Activated CD4-positive, alpha-beta T cell treated with anti-CD3 and anti-CD28 coated beads, Interleukin-2, amount 10 ng/mL, durations not matched to agents 7 days and 5 days (primary cell): ENCODE data around the gene LPAR2. TPM values are rescaled to one million over a fixed set of nuclear protein-coding genes. Genes with fewer than 3 reads are reported as not detected.
"Not testable (repeated sequence)": the region's sequence is repeated elsewhere in the genome, so short reads cannot be mapped to it uniquely, and the experiment has no call there.

Experiments
- CTCF ChIA-PET: fragments of 350-600 bp; sonication (Branson Sonifier 250); formaldehyde crosslinking; loops from one replicate; lab custom pipeline; 2021; ENCODE audit warnings: antibody characterized with exemption; lab: Charles Lee
- POLR2A ChIA-PET: fragments of 350-600 bp; sonication (Branson Sonifier 250); formaldehyde crosslinking; loops from one replicate; lab custom pipeline; 2021; ENCODE audit warnings: antibody characterized with exemption; lab: Charles Lee
- DNase-seq: peaks from one replicate; pipeline ENCODE4 v3.0.0-alpha.2; 2020
- H3K27ac Mint-ChIP-seq: one replicate; pipeline ENCODE4 v1.8.0; 2021; ENCODE audit warnings: mild to moderate bottlenecking, moderate library complexity, mixed read lengths
- H3K27me3 Mint-ChIP-seq: one replicate; pipeline ENCODE4 v1.8.0; 2021; ENCODE audit warnings: mixed read lengths
- H3K36me3 Mint-ChIP-seq: one replicate; pipeline ENCODE4 v1.8.0; 2021; ENCODE audit warnings: low read depth, mixed read lengths
- H3K4me1 Mint-ChIP-seq: one replicate; pipeline ENCODE4 v1.8.0; 2021; ENCODE audit warnings: mixed read lengths
- H3K4me3 Mint-ChIP-seq: one replicate; pipeline ENCODE4 v1.8.0; 2021; ENCODE audit warnings: mild to moderate bottlenecking, moderate library complexity, mixed read lengths
- H3K9me3 Mint-ChIP-seq: one replicate; pipeline ENCODE4 v1.8.0; 2021; ENCODE audit warnings: mixed read lengths
- total RNA-seq, 2 experiments: library from RNA; stranded (reverse); gene quantifications; one replicate each; pipeline ENCODE4 v1.2.3, GENCODE V29; 2021

The LPAR2 gene
- total RNA-seq, 2 experiments from 2014 or later: 54.1 to 59.4 TPM

DNA sequence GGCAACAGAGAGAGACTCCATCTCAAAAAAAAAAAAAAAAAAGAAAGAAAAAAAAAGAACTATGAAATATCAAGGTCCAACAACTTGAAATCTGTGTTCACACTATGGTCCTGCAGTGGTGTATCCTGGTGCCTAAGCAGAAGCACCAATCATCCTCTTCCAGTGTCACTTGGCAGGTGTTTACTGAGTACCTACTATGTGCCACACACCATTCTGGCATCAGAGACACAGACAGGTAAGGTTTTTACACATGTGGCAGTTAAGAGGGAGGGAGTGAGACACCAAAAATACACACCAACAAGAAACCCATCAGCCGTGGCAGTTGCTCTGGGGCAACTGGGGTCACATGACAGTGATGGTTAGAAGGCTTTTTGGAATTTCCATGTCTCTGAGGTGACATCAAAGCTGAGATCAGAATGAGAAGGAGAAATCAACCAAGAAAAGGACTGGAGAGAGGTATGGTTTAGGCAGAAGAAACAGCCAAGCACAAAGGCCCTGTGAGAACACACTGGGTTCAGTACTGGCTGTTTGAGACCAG, 27.2 kb downstream of the LPAR2 start:
- no peak for DNase-seq
- H3K36me3 Mint-ChIP-seq: peaks cover 39% of the 10 kb centered on the region
- H3K9me3 Mint-ChIP-seq: peaks cover 7% of the 10 kb centered on the region
- no peaks in the 10 kb centered on the region for H3K27me3 Mint-ChIP-seq
- peaks cover 72% of the 10 kb centered on the region for H3K4me1 Mint-ChIP-seq
- CTCF ChIA-PET: no interaction called here
- POLR2A ChIA-PET: no interaction called here
- peak overlapping the region; percentile 80 for H3K27ac Mint-ChIP-seq
- H3K4me3 Mint-ChIP-seq: no peak overlapping the region

DNA sequence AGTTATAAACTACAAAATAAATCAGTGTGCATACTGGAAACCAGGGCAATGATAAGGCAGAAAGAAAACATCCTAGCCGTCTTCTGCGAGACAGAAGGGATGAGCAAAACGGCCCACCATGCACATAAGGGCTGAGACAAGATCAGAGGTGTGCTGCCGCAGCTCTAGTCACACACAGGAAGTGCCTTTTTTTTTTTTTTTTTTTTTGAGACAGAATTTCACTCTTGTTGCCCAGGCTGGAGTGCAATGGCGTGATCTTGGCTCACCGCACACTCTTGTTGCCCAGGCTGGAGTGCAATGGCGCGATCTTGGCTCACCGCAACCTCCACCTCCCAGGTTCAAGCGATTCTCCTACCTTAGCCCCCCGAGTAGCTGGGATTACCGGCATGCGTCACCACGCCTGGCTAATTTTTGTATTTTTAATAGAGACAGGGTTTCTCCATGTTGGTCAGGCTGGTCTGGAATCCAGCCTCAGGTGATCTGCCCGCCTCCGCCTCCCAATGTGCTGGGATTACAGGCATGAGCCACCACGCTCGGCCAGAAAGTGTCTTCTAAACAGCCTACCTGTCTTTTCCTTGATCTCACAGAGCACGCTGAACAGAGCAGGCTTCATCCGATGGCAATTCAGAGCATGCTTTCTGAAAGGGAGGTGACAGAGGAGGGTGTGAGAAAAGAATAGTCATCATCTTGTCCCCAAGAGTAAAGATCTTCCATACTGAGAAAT, 29.1 kb downstream of the LPAR2 start:
- CTCF ChIA-PET: interaction anchor here (0.6 to 1.2 kb wide), 3 partner anchors 19 to 45 kb away, joined by 3 read pairs; partner anchors contain the start of gene GMIP

DNA sequence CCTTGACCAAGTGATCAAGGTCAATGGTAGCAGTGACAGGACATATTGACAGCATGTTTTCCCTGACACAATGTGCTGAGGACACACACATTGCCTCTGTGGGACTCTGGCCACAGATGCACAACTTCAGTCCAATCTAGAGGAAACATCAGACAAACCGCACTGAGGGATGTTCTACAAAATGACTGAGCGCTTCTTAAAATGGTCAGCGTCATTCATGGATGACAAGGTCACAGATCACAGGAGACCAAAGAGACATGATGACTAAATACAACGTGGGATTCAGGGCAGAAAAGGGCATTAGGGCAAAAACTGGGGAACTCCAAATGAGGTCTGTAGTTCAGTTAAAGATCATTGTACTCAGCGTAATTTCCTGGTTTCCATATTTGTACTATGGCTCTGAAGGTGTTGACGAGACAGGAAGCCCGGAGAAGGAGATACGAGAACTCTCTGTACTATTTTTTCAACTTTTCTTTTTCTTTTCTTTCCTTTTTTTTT, 30.2 kb downstream of the LPAR2 start:
- POLR2A ChIA-PET: interaction anchor here (0.6 kb wide), 1 partner anchor 42 kb away, joined by 3 read pairs; no protein-coding TSS in a partner anchor
- peak overlapping the region; percentile 43 for H3K4me3 Mint-ChIP-seq
- peaks cover 54% of the 10 kb centered on the region for H3K36me3 Mint-ChIP-seq

More for the DNA sequence above, 29.1 kb downstream of the LPAR2 start:
- Mint-ChIP-seq H3K27ac (peak overlapping the region; percentile 96), H3K36me3 (peaks cover 52% of the 10 kb centered on the region), H3K4me1 (peaks cover 82% of the 10 kb centered on the region), H3K4me3 (peak overlapping the region; percentile 43)
- POLR2A ChIA-PET, H3K9me3 Mint-ChIP-seq, H3K27me3 Mint-ChIP-seq: not testable (repeated sequence)
- DNase-seq: peak; percentile 77

DNA sequence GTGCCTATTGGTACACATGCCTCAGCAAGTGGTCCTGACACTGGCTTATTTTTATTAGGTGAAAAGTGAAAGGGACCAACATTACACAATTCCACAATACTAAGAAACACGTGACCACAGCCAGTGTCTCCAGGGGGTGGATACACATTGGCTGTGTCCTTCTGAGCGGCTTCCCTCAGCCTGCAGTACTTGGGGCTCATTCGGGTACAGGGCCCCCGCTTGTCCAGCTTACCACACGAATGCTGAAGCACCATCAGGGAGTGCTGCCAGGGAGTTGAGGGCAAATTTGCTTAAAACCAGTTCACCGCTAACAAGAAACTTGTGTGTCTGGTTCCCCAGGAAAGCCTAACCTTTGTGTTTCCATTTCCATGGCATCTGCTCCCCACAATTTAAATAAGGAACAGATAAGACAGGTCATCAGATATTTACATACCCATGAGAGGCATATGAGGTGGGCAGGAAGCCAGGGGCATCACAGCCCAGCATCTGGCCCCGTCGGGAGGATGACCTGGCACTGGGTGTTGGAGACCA, 32.8 kb downstream of the LPAR2 start:
- POLR2A ChIA-PET: interaction anchor here (0.6 kb wide), 1 partner anchor 69 kb away, joined by 3 read pairs; no protein-coding TSS in a partner anchor
- Mint-ChIP-seq H3K27me3 (no peaks in the 10 kb centered on the region), H3K4me3 (no peak overlapping the region), H3K4me1 (peaks cover 80% of the 10 kb centered on the region), H3K36me3 (peaks cover 60% of the 10 kb centered on the region), H3K27ac (peak overlapping the region; percentile 80), H3K9me3 (no peaks in the 10 kb centered on the region)
- CTCF ChIA-PET: interaction anchor here (1.6 kb wide), 1 partner anchor 11 kb away, joined by 3 read pairs; no protein-coding TSS in a partner anchor
- DNase-seq: no peak

More for the DNA sequence above, 30.2 kb downstream of the LPAR2 start:
- Mint-ChIP-seq H3K4me1 (peaks cover 81% of the 10 kb centered on the region), H3K27me3 (no peaks in the 10 kb centered on the region), H3K9me3 (peaks cover 7% of the 10 kb centered on the region), H3K27ac (peak overlapping the region; percentile 96)
- peak; percentile 73 for DNase-seq
- CTCF ChIA-PET: interaction anchor here (1.2 kb wide), 2 partner anchors 10 to 46 kb away, joined by 3 read pairs; partner anchors contain the start of gene GMIP

DNA sequence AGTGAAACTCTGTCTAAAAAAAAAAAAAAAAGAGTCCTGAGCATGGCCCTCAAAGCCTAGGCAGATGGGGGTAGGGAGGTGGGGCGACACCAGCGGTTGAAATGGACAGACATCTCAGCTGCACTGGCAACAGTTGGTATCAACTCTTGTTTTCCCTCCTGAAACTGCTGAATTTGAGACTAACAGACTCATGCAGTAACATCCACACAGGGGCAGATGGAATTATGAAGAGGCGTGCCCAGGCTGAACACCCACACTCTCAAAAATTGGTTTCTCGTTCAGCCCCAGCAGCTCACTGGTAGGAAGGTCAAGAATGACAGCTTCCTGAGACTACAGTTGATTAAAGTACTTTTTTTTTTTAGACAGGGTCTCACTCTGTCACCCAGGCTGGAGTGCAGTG, 33.6 kb downstream of the LPAR2 start:
- POLR2A ChIA-PET: no interaction called here
- Mint-ChIP-seq H3K27ac (peak overlapping the region; percentile 60), H3K4me1 (peaks cover 82% of the 10 kb centered on the region), H3K4me3 (no peak overlapping the region), H3K9me3 (no peaks in the 10 kb centered on the region), H3K27me3 (no peaks in the 10 kb centered on the region), H3K36me3 (peaks cover 65% of the 10 kb centered on the region)
- DNase-seq: no peak
- CTCF ChIA-PET: interaction anchor here (0.6 kb wide), 1 partner anchor 8 kb away, joined by 3 read pairs; no protein-coding TSS in a partner anchor

DNA sequence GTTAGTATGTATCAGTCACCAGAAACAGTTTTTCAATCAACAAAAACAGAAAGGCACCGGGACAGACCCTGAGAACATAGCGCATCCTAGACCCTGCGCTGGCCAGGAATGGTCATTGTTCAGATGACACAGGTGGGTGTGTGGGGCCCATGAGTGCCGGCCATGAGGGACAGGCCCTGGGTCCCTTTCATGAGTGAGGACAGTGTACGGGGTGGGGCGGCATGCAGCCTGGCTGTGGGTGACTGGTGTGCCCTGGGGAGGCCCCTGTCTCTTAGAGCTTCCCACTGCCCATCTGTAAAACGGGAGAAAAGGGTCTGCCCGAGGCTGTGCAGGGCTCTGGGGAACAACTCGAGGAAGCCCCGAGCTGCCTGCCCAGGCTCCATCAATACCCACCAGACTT, 35.3 kb downstream of the LPAR2 start:
- ChIA-PET POLR2A (no interaction called here), CTCF (interaction anchor here (2.2 kb wide), 1 partner anchor 10 kb away, joined by 6 read pairs; no protein-coding TSS in a partner anchor)
- Mint-ChIP-seq H3K27ac (peak overlapping the region; percentile 66), H3K27me3 (no peaks in the 10 kb centered on the region), H3K36me3 (peaks cover 71% of the 10 kb centered on the region), H3K9me3 (no peaks in the 10 kb centered on the region), H3K4me3 (no peak overlapping the region), H3K4me1 (peaks cover 82% of the 10 kb centered on the region)
- no peak for DNase-seq

DNA sequence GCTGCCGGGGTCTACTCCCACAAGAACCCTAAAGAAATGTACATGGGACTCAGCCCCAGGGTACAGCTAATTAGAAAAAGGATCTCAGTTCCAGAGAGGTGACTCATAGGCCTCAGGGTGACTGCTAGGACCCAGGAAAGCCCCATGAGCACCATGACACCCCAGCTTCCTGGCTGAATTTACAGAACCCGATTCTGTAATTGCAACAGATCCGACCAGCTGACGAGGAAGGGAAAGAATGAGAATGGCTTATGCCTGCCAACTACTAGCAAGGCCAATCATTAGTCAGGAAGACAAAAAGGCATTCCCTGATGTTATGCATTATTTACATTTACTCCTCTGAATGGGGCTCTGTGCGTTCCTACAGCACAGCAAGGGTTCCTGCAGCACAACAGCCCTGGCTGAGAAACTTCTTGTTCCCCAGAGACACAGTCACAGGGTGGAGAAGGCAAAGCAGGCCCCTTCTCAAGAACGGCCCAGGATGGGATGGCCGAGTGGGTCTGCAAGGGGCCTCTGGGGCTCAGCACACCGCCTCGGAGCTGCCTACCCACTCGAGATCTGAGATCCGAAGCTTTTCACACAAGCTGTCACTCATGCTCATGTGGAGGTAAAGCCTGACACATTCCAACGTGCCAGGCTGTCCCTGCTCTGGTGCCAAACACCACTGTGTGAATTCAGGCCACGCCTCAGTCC, 36.7 kb downstream of the LPAR2 start:
- POLR2A ChIA-PET: interaction anchor here (0.6 kb wide), 1 partner anchor 13 kb away, joined by 4 read pairs; no protein-coding TSS in a partner anchor
- DNase-seq: peak; percentile 55
- Mint-ChIP-seq H3K27me3 (no peaks in the 10 kb centered on the region), H3K9me3 (no peaks in the 10 kb centered on the region), H3K27ac (peak overlapping the region; percentile 89), H3K4me1 (peaks cover 71% of the 10 kb centered on the region), H3K4me3 (peak overlapping the region; percentile 25), H3K36me3 (peaks cover 65% of the 10 kb centered on the region)
- CTCF ChIA-PET: interaction anchor here (0.5 to 2.2 kb wide), 4 partner anchors 11 to 77 kb away, joined by 3 to 6 read pairs (median 3); partner anchors contain the start of gene ZNF101

DNA sequence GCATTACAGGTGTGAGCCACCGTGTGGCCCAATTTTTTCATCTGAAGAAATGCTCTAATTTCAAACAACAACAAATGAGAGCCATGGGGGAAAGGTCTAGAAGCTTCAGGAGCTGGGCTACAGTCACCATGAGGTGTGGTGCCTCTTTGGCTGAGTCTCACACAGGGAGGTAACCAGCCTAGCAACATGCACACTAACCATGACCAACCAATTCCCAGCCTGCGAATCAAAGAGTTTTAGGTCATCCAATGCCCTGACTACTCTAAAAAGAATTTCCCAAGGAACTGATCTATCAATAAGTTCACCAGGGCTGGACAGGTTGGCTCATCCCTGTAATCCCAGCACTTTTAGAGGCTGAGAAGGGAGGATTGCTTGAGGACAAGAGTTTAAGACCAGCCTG, 39.5 kb downstream of the LPAR2 start:
- DNase-seq: no peak
- ChIA-PET POLR2A (interaction anchor here (0.6 kb wide), 1 partner anchor 435 kb away, joined by 3 read pairs; no protein-coding TSS in a partner anchor), CTCF (interaction anchor here (0.6 to 1.8 kb wide), 6 partner anchors 9 to 591 kb away, joined by 3 to 6 read pairs (median 3); no protein-coding TSS in a partner anchor)
- H3K27ac Mint-ChIP-seq: peak overlapping the region; percentile 80
- H3K4me1 Mint-ChIP-seq: peaks cover 63% of the 10 kb centered on the region
- no peak overlapping the region for H3K4me3 Mint-ChIP-seq
- no peaks in the 10 kb centered on the region for H3K27me3 Mint-ChIP-seq
- H3K36me3 Mint-ChIP-seq: peaks cover 58% of the 10 kb centered on the region
- H3K9me3 Mint-ChIP-seq: no peaks in the 10 kb centered on the region

DNA sequence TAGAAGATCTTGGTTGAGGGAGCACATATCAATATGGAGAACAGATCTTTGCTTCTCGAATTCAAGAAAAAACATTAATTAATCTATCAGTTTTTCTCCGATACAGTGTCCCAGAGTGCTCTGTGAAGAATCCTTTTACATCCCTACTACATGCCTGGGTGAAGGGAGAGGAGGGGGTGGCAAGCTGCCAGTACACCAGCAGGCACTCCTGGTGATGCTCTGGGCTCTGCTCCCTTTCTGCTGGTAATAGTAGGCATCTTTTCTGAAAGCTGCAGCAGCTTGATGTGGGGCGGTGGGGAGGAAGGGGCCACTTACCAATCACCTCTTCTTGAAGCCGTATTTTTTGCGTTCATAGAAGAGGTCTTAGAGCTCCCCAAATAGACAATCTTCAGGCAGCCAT, 40.2 kb downstream of the LPAR2 start:
- Mint-ChIP-seq H3K27me3 (no peaks in the 10 kb centered on the region), H3K36me3 (peaks cover 53% of the 10 kb centered on the region), H3K4me3 (no peak overlapping the region), H3K4me1 (peaks cover 58% of the 10 kb centered on the region), H3K27ac (peak overlapping the region; percentile 10), H3K9me3 (no peaks in the 10 kb centered on the region)
- CTCF ChIA-PET: interaction anchor here (0.7 to 1.8 kb wide), 4 partner anchors 9 to 36 kb away, joined by 3 to 6 read pairs (median 3); no protein-coding TSS in a partner anchor
- POLR2A ChIA-PET: no interaction called here
- DNase-seq: no peak

DNA sequence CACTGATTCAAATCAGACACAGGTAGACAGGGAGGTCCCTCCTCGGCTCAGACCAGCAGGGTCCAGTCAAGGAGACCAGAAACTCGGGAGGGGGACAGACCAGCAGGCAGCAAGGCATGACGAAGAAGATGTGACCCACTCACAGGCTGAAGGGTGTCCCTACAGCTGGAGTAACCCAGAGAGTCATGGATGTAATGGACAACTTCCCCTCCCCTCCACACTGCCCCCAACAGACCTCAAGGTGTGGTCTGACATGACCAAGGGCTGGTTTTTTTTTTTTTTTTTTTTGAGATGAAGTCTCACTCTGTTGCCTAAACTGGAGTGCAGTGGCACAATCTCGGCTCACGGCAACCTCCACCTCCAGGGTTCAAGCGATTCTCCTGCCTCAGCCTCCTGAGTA, 43.7 kb downstream of the LPAR2 start:
- no peaks in the 10 kb centered on the region for H3K27me3 Mint-ChIP-seq
- ChIA-PET POLR2A (no interaction called here), CTCF (interaction anchor here (2.0 kb wide), 1 partner anchor 30 kb away, joined by 6 read pairs; no protein-coding TSS in a partner anchor)
- H3K36me3 Mint-ChIP-seq: peaks cover 35% of the 10 kb centered on the region
- peaks cover 59% of the 10 kb centered on the region for H3K4me1 Mint-ChIP-seq
- no peak for DNase-seq
- H3K4me3 Mint-ChIP-seq: no peak overlapping the region
- H3K9me3 Mint-ChIP-seq: no peaks in the 10 kb centered on the region
- no peak overlapping the region for H3K27ac Mint-ChIP-seq

DNA sequence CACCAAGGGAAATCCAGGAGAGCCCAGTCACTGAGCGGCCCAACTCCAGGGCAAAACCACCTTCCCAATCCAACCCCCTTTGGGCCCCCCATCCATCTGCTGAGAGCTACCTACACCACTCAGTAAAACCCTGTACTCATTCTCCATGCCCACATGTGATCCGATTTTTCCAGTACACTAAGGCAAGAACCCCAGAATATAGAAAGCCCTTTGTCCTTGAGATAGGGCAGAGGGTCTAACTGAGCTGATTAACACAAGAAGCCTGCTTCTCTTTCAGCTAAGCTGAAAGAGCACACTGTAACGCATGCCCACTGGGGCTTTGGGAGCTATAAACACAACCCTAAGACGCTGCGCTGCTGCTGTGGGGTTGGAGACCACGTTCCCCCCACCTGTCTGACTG, 45.5 kb downstream of the LPAR2 start:
- CTCF ChIA-PET: interaction anchor here (1.3 to 1.7 kb wide), 3 partner anchors 8 to 28 kb away, joined by 3 to 7 read pairs (median 4); no protein-coding TSS in a partner anchor
- POLR2A ChIA-PET: no interaction called here
- Mint-ChIP-seq H3K4me1 (peaks cover 43% of the 10 kb centered on the region), H3K4me3 (no peak overlapping the region), H3K9me3 (no peaks in the 10 kb centered on the region), H3K27ac (peak overlapping the region; percentile 7), H3K36me3 (peaks cover 26% of the 10 kb centered on the region), H3K27me3 (no peaks in the 10 kb centered on the region)
- no peak for DNase-seq

DNA sequence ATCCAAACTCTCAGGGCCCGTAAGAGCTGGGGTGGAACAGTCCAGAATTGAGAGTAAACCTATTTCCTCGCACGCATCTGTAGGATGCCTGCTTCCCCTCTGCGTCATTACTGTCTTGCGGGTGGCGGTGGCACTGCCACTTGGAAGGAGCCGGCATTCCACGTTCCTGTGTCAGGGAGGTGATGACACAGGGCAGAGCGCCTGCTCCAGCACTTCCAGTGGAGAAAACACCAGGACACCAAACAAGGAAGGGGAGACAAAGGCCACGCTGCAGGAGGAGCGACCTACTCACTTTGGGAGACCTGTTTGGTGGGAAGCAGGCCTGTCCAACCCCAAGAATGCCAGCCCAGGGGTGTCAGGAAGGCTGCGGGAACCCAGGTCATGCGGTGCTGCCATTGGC, 46.6 kb downstream of the LPAR2 start:
- H3K36me3 Mint-ChIP-seq: peaks cover 25% of the 10 kb centered on the region
- no peaks in the 10 kb centered on the region for H3K9me3 Mint-ChIP-seq
- H3K27ac Mint-ChIP-seq: peak overlapping the region; percentile 81
- H3K27me3 Mint-ChIP-seq: no peaks in the 10 kb centered on the region
- no peak overlapping the region for H3K4me3 Mint-ChIP-seq
- POLR2A ChIA-PET: no interaction called here
- CTCF ChIA-PET: interaction anchor here (1.5 to 1.7 kb wide), 2 partner anchors 27 to 29 kb away, joined by 3 to 7 read pairs; no protein-coding TSS in a partner anchor
- no peak for DNase-seq
- H3K4me1 Mint-ChIP-seq: peaks cover 43% of the 10 kb centered on the region
